ENCODE results near the gene NSD1.

The NSD1 gene

GRCh38 chr5:177222269-177222668 lies 88.7 kb downstream of the NSD1 start:
- DNase-seq (ENCODE audit: low read depth), result no peak
- H3K4me3 ChIP-seq (ENCODE audit: low read length), result no peak overlapping the region
- TF ChIP-seq, protein P1, sequence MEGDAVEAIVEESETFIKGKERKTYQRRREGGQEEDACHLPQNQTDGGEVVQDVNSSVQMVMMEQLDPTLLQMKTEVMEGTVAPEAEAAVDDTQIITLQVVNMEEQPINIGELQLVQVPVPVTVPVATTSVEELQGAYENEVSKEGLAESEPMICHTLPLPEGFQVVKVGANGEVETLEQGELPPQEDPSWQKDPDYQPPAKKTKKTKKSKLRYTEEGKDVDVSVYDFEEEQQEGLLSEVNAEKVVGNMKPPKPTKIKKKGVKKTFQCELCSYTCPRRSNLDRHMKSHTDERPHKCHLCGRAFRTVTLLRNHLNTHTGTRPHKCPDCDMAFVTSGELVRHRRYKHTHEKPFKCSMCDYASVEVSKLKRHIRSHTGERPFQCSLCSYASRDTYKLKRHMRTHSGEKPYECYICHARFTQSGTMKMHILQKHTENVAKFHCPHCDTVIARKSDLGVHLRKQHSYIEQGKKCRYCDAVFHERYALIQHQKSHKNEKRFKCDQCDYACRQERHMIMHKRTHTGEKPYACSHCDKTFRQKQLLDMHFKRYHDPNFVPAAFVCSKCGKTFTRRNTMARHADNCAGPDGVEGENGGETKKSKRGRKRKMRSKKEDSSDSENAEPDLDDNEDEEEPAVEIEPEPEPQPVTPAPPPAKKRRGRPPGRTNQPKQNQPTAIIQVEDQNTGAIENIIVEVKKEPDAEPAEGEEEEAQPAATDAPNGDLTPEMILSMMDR (IDR thresholded peaks at IDR 0.05; ENCODE audit: insufficient read depth, low read depth, low read length, missing control alignments), result no peak

GRCh38 chr5:177225798-177226197 lies 92.2 kb downstream of the NSD1 start:
- TF ChIP-seq, protein P1 (IDR thresholded peaks at IDR 0.05; ENCODE audit: insufficient read depth, low read depth, low read length, missing control alignments), result no peak
- no peak overlapping the region for H3K4me3 ChIP-seq (ENCODE audit: low read length)
- no peak for DNase-seq (ENCODE audit: low read depth)

DNA sequence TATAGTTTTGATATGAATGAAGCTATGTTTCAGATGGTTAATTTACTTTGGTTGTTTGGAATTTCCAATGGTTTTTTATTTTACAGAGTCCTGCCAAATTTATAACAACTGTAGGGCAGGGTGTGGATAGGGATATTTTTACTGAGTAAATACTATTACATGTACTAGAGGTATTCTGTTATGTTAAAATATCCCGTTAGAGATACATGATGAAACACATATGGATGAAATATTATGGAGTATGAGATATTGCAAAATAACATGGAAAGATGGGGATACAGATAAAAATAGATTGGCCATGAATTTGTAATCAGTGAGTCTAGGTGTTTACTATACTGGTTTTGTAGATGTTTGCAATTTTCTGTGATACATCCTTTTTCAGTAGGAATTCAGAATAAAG lies 93.3 kb downstream of the NSD1 start:
- no peak overlapping the region for H3K4me3 ChIP-seq (ENCODE audit: low read length)
- no peak for DNase-seq (ENCODE audit: low read depth)
- TF ChIP-seq, protein P1 (IDR thresholded peaks at IDR 0.05; ENCODE audit: insufficient read depth, low read depth, low read length, missing control alignments), result no peak

- TF ChIP-seq, protein P1 (IDR thresholded peaks at IDR 0.05; ENCODE audit: insufficient read depth, low read depth, low read length, missing control alignments), result no peak
- DNase-seq (ENCODE audit: low read depth), result no peak
- H3K4me3 ChIP-seq (ENCODE audit: low read length), result no peak overlapping the region
Measured at GRCh38 chr5:177228751-177229150, 95.2 kb downstream of the NSD1 start.

GRCh38 chr5:177230660-177231059 lies 97.1 kb downstream of the NSD1 start:
- no peak overlapping the region for H3K4me3 ChIP-seq (ENCODE audit: low read length)
- DNase-seq (ENCODE audit: low read depth), result no peak
- TF ChIP-seq, protein P1 (IDR thresholded peaks at IDR 0.05; ENCODE audit: insufficient read depth, low read depth, low read length, missing control alignments), result no peak

DNA sequence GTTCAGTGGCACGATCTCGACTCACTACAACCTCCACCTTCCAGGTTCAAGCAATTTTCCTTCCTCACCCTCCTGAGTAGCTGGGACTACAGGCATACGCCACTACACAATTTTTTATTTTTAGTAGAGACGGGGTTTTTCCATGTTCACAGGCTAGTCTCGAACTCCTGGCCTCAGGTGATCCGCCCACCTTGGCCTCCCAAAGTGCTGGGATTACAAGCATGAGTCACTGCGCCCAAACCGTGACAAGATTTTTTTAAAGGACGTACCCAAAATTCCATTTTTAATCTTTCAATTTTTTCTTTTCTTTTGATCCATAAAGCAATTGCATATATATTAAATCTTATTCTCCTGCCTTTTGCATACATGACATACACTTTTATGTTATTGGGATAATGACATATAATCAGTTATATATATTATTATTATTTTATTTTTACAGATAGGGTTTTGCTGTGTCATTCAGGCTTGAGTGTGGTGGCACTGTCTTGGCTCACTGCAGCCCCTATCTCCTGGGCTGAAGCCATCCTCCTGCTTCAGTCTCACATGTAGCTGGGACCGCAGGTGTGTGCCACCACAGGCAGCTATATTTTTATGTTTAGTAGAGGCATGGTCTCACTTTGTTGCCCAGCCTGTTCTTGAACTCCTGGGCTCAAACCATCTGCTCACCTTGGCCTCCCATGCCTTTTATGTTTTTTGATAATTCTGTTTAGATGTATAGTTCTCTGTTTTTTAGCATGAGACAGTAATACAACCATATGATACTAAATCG lies 98.1 kb downstream of the NSD1 start:
- TF ChIP-seq, protein P1 (IDR thresholded peaks at IDR 0.05; ENCODE audit: insufficient read depth, low read depth, low read length, missing control alignments), result no peak
- no peak for DNase-seq (ENCODE audit: low read depth)
- no peak overlapping the region for H3K4me3 ChIP-seq (ENCODE audit: low read length)

DNA sequence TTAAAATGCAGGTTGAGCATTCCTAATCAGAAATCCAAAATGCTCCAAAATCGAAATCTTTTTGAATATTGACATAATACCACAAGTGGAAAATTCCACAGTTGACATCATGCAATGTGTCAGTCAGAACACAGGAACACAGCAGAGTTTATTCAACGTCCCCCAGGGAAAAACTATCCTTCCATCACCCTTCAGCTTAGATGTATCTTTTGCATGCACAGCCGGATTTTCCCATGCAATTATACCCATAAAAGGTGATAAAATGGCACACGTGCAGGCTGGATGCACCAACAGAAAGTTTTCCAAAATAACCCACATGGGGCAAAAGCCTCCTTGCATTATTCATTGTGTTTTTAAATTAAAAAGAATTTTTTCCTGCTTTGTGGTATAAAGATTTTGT lies 98.8 kb downstream of the NSD1 start:
- TF ChIP-seq, protein P1 (IDR thresholded peaks at IDR 0.05; ENCODE audit: insufficient read depth, low read depth, low read length, missing control alignments), result no peak
- no peak for DNase-seq (ENCODE audit: low read depth)
- no peak overlapping the region for H3K4me3 ChIP-seq (ENCODE audit: low read length)
